SK-N-SH (cell line): ENCODE measurements around the gene TMEM178A. TPM values are rescaled to one million over a fixed set of nuclear protein-coding genes. Genes with fewer than 3 reads are reported as not detected.

ENCODE experiments used
- polyA plus RNA-seq, 3 experiments: library from polyadenylated mRNA; depleted of rRNA; stranded (reverse); fragments of >200 nt; gene quantifications; 2 replicates each; pipeline ENCODE4 v1.2.3, GENCODE V29; 2012

Gene TMEM178A
- polyA plus RNA-seq, 1 of the 3 experiments (the other 2 are of a cell fraction), result 0.84 TPM

Other genes with a start within 250 kb of the TMEM178A start
- gene MAP4K3, start 228.6 kb upstream of the TMEM178A start, polyA plus RNA-seq (2012; rRNA removed), result 8.8 and 11.1 TPM in 2 replicates
- gene THUMPD2, start 113.3 kb downstream of the TMEM178A start, polyA plus RNA-seq (2012; rRNA removed), result 5.3 and 6.5 TPM in 2 replicates